IMR-90 (cell line): ENCODE measurements around the gene SFTPB. TPM values are rescaled to one million over a fixed set of nuclear protein-coding genes. Genes with fewer than 3 reads are reported as not detected.
A peak's percentile ranks its signal among the peaks of the same experiment; 100 is the strongest.

Experiments used
- ATAC-seq: fragments of 200-7000 bp; cut with Tn5 transposase; 2 replicates; pipeline ENCODE4 v1.9.1; 2020; ENCODE audit warnings: low read depth, mild to moderate bottlenecking, moderate library complexity
- BruUV-seq: library from RNA; stranded (reverse); fragments of 400-500 nt; replicated peaks from 2 replicates; lab custom pipeline; 2021; lab: Mats Ljungman, UMichigan
- CTCF ChIA-PET: fragments of 300-600 bp; formaldehyde crosslinking; extraction: SDS; loops from one replicate; lab custom pipeline; 2021; ENCODE audit warnings: antibody characterized with exemption; lab: Yijun Ruan, JAX
- POLR2A ChIA-PET: fragments of 300-600 bp; sonication (Branson Sonifier 250); formaldehyde crosslinking; loops from one replicate; lab custom pipeline; 2022; ENCODE audit warnings: antibody characterized with exemption; ENCODE audit not compliant: unreplicated experiment; lab: Charles Lee
- DNase-seq: peaks from one replicate; pipeline ENCODE4 v3.0.0; 2013
- H2AFZ ChIP-seq: replicated peaks from 2 replicates; pipeline ENCODE3; 2013; ENCODE audit warnings: low read length, mild to moderate bottlenecking; ENCODE audit not compliant: poor library complexity
- H2AK5ac ChIP-seq: 2 replicates; pipeline ENCODE4 v1.6.1; 2013; ENCODE audit warnings: low read depth, low read length, inconsistent platforms
- H2AK9ac ChIP-seq: replicated peaks from 2 replicates; pipeline ENCODE3; 2013; ENCODE audit warnings: mild to moderate bottlenecking, low read depth, low read length, moderate library complexity; ENCODE audit not compliant: poor library complexity
- H2BK120ac ChIP-seq: 2 replicates; pipeline ENCODE4 v1.6.1; 2013; ENCODE audit warnings: low read depth, low read length, inconsistent platforms
- H2BK15ac ChIP-seq: 3 replicates; pipeline ENCODE4 v1.6.1; 2013; ENCODE audit warnings: low read depth, low read length, inconsistent platforms
- H2BK20ac ChIP-seq: 2 replicates; pipeline ENCODE4 v1.6.1; 2013; ENCODE audit warnings: low read depth, mild to moderate bottlenecking, inconsistent platforms, low read length, moderate library complexity
- H2BK5ac ChIP-seq: 2 replicates; pipeline ENCODE4 v1.6.1; 2013; ENCODE audit warnings: mild to moderate bottlenecking, low read depth, low read length, inconsistent platforms; ENCODE audit not compliant: poor library complexity, severe bottlenecking
- H3K14ac ChIP-seq: replicated peaks from 2 replicates; pipeline ENCODE4 v1.6.1; 2013; ENCODE audit warnings: low read depth, low read length, inconsistent platforms
- H3K18ac ChIP-seq: 2 replicates; pipeline ENCODE4 v1.6.1; 2013; ENCODE audit warnings: low read depth, low read length, control low read depth
- H3K23ac ChIP-seq: 2 replicates; pipeline ENCODE4 v1.6.1; 2013; ENCODE audit warnings: low read depth, low read length, inconsistent platforms
- H3K27ac ChIP-seq: 2 replicates; pipeline ENCODE4 v1.5.1; 2013; ENCODE audit warnings: mild to moderate bottlenecking, control low read depth, low read length; ENCODE audit not compliant: insufficient read depth
- H3K27me3 ChIP-seq: 2 replicates; pipeline ENCODE4 v1.6.1; 2013; ENCODE audit warnings: low read length; ENCODE audit not compliant: control insufficient read depth, insufficient read depth
- H3K36me3 ChIP-seq: 2 replicates; pipeline ENCODE4 v1.6.1; 2013; ENCODE audit warnings: low read length, mixed read lengths; ENCODE audit not compliant: control insufficient read depth, insufficient read depth
- H3K4ac ChIP-seq: 2 replicates; pipeline ENCODE4 v1.6.1; 2013; ENCODE audit warnings: low read depth, low read length, inconsistent platforms
- H3K4me1 ChIP-seq: 2 replicates; pipeline ENCODE4 v1.6.1; 2013; ENCODE audit warnings: low read length, mixed read lengths; ENCODE audit not compliant: control insufficient read depth, insufficient read depth
- H3K4me2 ChIP-seq: 2 replicates; pipeline ENCODE4 v1.6.1; 2013; ENCODE audit warnings: low read depth, mild to moderate bottlenecking, control low read depth, low read length, moderate library complexity
- H3K4me3 ChIP-seq: 2 replicates; pipeline ENCODE4 v1.5.1; 2013; ENCODE audit warnings: low read depth, mild to moderate bottlenecking, control low read depth, low read length, moderate library complexity; ENCODE audit not compliant: insufficient read depth
- H3K56ac ChIP-seq: 2 replicates; pipeline ENCODE4 v1.6.1; 2013; ENCODE audit warnings: low read length, inconsistent platforms; ENCODE audit not compliant: insufficient read depth; ENCODE audit errors: extremely low read depth
- H3K79me1 ChIP-seq, 2 experiments: 2 replicates each; pipeline ENCODE4 v1.6.1; 2013; ENCODE audit warnings: low read length in 2 of 2, inconsistent platforms in 1 of 2, low read depth in 1 of 2
- H3K9ac ChIP-seq: 2 replicates; pipeline ENCODE4 v1.6.1; 2013; ENCODE audit warnings: low read depth, low read length, control low read depth
- H3K9me1 ChIP-seq: 2 replicates; pipeline ENCODE4 v1.6.1; 2013; ENCODE audit warnings: low read length, inconsistent platforms; ENCODE audit not compliant: insufficient read depth
- H3K9me3 ChIP-seq: 2 replicates; pipeline ENCODE4 v1.6.1; 2013; ENCODE audit warnings: low read length; ENCODE audit not compliant: control insufficient read depth, insufficient read depth
- H4K20me1 ChIP-seq: 2 replicates; pipeline ENCODE4 v1.6.1; 2013; ENCODE audit warnings: low read length, inconsistent platforms; ENCODE audit not compliant: insufficient read depth
- H4K5ac ChIP-seq: 2 replicates; pipeline ENCODE4 v1.6.1; 2013; ENCODE audit warnings: mild to moderate bottlenecking, low read depth, low read length, control low read depth
- H4K8ac ChIP-seq, 2 experiments: 2 replicates each; pipeline ENCODE4 v1.6.1; 2013; ENCODE audit warnings: low read depth in 2 of 2, low read length in 2 of 2, control low read depth in 1 of 2, inconsistent platforms in 1 of 2
- H4K91ac ChIP-seq: 2 replicates; pipeline ENCODE4 v1.6.1; 2013; ENCODE audit warnings: low read depth, low read length, inconsistent platforms; ENCODE audit not compliant: insufficient read depth
- BHLHE40 ChIP-seq: fragments of 150-350 bp; IDR thresholded peaks from 2 replicates; pipeline ENCODE4 v1.6.1; 2016; ENCODE audit warnings: mild to moderate bottlenecking, low read depth, low read length
- CEBPB ChIP-seq: IDR thresholded peaks from 2 replicates; pipeline ENCODE4 v1.6.1; 2012; ENCODE audit warnings: low read depth, low read length, improper control_type of control experiment
- CHD1 ChIP-seq: IDR thresholded peaks from 2 replicates; pipeline ENCODE4 v1.6.1; 2012; ENCODE audit warnings: low read depth, low read length, improper control_type of control experiment
- FOS ChIP-seq: fragments of 150-350 bp; IDR thresholded peaks from 2 replicates; pipeline ENCODE4 v1.6.1; 2016; ENCODE audit warnings: low read depth, low read length
- MAFK ChIP-seq: IDR thresholded peaks from 2 replicates; pipeline ENCODE4 v1.6.1; 2012; ENCODE audit warnings: low read depth, low read length, improper control_type of control experiment
- MAZ ChIP-seq: IDR thresholded peaks from 2 replicates; pipeline ENCODE4 v1.6.1; 2012; ENCODE audit warnings: low read depth, mild to moderate bottlenecking, low read length, improper control_type of control experiment, moderate library complexity, borderline replicate concordance
- MXI1 ChIP-seq: IDR thresholded peaks from 2 replicates; pipeline ENCODE4 v1.6.1; 2012; ENCODE audit warnings: low read depth, mild to moderate bottlenecking, low read length, moderate library complexity, borderline replicate concordance
- NFE2L2 ChIP-seq: fragments of 150-350 bp; IDR thresholded peaks from 2 replicates; pipeline ENCODE4 v1.6.1; 2016; ENCODE audit warnings: low read depth, mild to moderate bottlenecking, low read length
- POLR2A ChIP-seq: IDR thresholded peaks from 2 replicates; pipeline ENCODE4 v1.6.1; 2012; ENCODE audit warnings: mild to moderate bottlenecking, low read depth, low read length
- RAD21 ChIP-seq: IDR thresholded peaks from 2 replicates; pipeline ENCODE4 v1.6.1; 2012; ENCODE audit warnings: low read length, improper control_type of control experiment
- RCOR1 ChIP-seq: IDR thresholded peaks from 2 replicates; pipeline ENCODE4 v1.6.1; 2012; ENCODE audit warnings: mild to moderate bottlenecking, low read length, improper control_type of control experiment; ENCODE audit not compliant: insufficient replicate concordance
- RFX5 ChIP-seq: IDR thresholded peaks from 2 replicates; pipeline ENCODE4 v1.8.0; 2012; ENCODE audit warnings: low read depth, mild to moderate bottlenecking, low read length, moderate library complexity
- SMC3 ChIP-seq: fragments of 150-350 bp; IDR thresholded peaks from 2 replicates; pipeline ENCODE4 v1.6.1; 2016; ENCODE audit warnings: low read depth, mild to moderate bottlenecking, antibody characterized with exemption, low read length, moderate library complexity
- WGBS, 2 experiments: methylation state at CpG; one replicate each; pipeline versions ENCODE4 v1.1.5 to v1.1.7; 2013; ENCODE audit warnings: missing lambda C conversion rate in 2 of 2; ENCODE audit not compliant: insufficient read length in 1 of 2; ENCODE audit errors: extremely low coverage in 2 of 2; 5-methylcytosine and 5-hydroxymethylcytosine counted together
- dilution Hi-C: fragments of 300-500 bp; cut with HindIII; formaldehyde crosslinking; loops from one replicate; pipeline ENCODE4 v1.14.3; 2018; ENCODE audit warnings: low sequenced_read_pairs; ENCODE audit not compliant: unreplicated experiment
- in situ Hi-C: fragments of 300-500 bp; cut with MboI; formaldehyde crosslinking; loops from 3 replicates; pipeline ENCODE4 v1.14.3; 2019; ENCODE audit warnings: low sequenced_read_pairs, inconsistent platforms, mixed read lengths
- intact Hi-C: fragments of 100-400 bp; cut with micrococcal nuclease; formaldehyde crosslinking; loops from 2 replicates; pipeline ENCODE4 v1.10.0; 2022
- polyA plus RNA-seq, 3 experiments: library from polyadenylated mRNA; depleted of rRNA; stranded (reverse); fragments of >200 nt; gene quantifications; 2 replicates each; pipeline ENCODE4 v1.2.3, GENCODE V29; 2012; ENCODE audit warnings: low replicate concordance in 1 of 3
- total RNA-seq: library from RNA; depleted of rRNA; stranded (reverse); fragments of >200 nt; gene quantifications from 2 replicates; pipeline ENCODE4 v1.2.3, GENCODE V29; 2012
- TF ChIP-seq, protein P1 (sequence below): fragments of 150-350 bp; IDR thresholded peaks from 2 replicates; pipeline ENCODE4 v1.6.1; 2016; ENCODE audit warnings: low read depth, mild to moderate bottlenecking, low read length, moderate library complexity, borderline replicate concordance
- TF ChIP-seq, protein P2 (sequence below): conservative IDR thresholded peaks from 2 replicates; pipeline ENCODE4 v1.5.1; 2012; ENCODE audit warnings: mild to moderate bottlenecking, low read depth, low read length, improper control_type of control experiment
- TF ChIP-seq, protein P3 (sequence below): fragments of 150-350 bp; IDR thresholded peaks from 2 replicates; pipeline ENCODE4 v1.6.1; 2017; ENCODE audit warnings: mild to moderate bottlenecking, antibody characterized with exemption, low read length, low read depth

The SFTPB gene
- total and polyA plus RNA-seq, 2 of the 4 experiments (the other 2 are of a cell fraction): not detected

DNA sequence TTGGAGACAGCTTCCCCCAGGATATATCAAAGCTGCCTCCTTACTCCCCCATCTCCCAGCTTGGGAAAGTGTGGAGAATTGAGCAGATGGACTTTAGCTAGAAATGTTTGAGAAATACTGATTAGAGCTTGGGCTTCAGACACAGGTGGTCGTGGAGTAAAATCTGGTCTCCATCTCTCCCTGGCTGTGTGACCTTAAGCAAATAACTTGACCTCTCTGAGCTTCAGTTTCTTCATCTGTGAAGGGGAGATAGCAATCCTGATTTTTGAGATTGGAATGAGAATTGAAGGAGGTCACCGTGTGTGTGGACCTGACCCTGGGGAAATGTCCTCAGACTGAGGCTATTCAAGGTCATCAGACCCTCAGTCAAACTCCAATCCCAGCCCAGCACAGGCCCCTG lies 29.7 kb upstream of the SFTPB start:
- no CpG with 5 or more reads among the region's 2 CpGs for WGBS, 2 experiments
- Histone ChIP-seq H2BK5ac (no peak overlapping the region), H3K36me3 (no peaks in the 10 kb centered on the region), H4K20me1 (peaks cover 2% of the 10 kb centered on the region; the same call in 1 of the 2 replicates), H3K79me1 (no peaks in the 10 kb centered on the region), H2BK20ac (no peak overlapping the region), H3K4me2 (no peak overlapping the region), H2AK5ac (no peak overlapping the region; the same call in none of the 2 replicates), H4K8ac (no peak overlapping the region), H3K27me3 (peaks cover 6% of the 10 kb centered on the region; the same call in 1 of the 2 replicates), H3K18ac (no peak overlapping the region), H4K5ac (no peak overlapping the region), H3K4me1 (peaks cover 6% of the 10 kb centered on the region), H2AFZ (no peak overlapping the region), H3K4ac (0 out of 2 replicates have a peak overlapping the region, but pooled peaks have one; percentile 6), H2AK9ac (no peak overlapping the region), H2BK15ac (no peak overlapping the region), H3K4me3 (no peak overlapping the region), H3K56ac (no peak overlapping the region), H3K9ac (no peak overlapping the region), H3K14ac (no peak overlapping the region), H3K9me3 (no peaks in the 10 kb centered on the region), H3K27ac (no peak overlapping the region), H2BK120ac (no peak overlapping the region), H3K23ac (no peak overlapping the region), H4K91ac (no peak overlapping the region; the same call in 1 of the 2 replicates), H3K9me1 (no peaks in the 10 kb centered on the region)
- TF ChIP-seq, protein P1, sequence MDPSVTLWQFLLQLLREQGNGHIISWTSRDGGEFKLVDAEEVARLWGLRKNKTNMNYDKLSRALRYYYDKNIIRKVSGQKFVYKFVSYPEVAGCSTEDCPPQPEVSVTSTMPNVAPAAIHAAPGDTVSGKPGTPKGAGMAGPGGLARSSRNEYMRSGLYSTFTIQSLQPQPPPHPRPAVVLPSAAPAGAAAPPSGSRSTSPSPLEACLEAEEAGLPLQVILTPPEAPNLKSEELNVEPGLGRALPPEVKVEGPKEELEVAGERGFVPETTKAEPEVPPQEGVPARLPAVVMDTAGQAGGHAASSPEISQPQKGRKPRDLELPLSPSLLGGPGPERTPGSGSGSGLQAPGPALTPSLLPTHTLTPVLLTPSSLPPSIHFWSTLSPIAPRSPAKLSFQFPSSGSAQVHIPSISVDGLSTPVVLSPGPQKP: no peak
- TF ChIP-seq NFE2L2 (no peak), CHD1 (no peak), RCOR1 (no peak), CEBPB (no peak), POLR2A (no peak), RAD21 (no peak), SMC3 (no peak), MXI1 (no peak), FOS (no peak), MAZ (no peak), RFX5 (no peak), MAFK (no peak), BHLHE40 (no peak)
- TF ChIP-seq, protein P2, sequence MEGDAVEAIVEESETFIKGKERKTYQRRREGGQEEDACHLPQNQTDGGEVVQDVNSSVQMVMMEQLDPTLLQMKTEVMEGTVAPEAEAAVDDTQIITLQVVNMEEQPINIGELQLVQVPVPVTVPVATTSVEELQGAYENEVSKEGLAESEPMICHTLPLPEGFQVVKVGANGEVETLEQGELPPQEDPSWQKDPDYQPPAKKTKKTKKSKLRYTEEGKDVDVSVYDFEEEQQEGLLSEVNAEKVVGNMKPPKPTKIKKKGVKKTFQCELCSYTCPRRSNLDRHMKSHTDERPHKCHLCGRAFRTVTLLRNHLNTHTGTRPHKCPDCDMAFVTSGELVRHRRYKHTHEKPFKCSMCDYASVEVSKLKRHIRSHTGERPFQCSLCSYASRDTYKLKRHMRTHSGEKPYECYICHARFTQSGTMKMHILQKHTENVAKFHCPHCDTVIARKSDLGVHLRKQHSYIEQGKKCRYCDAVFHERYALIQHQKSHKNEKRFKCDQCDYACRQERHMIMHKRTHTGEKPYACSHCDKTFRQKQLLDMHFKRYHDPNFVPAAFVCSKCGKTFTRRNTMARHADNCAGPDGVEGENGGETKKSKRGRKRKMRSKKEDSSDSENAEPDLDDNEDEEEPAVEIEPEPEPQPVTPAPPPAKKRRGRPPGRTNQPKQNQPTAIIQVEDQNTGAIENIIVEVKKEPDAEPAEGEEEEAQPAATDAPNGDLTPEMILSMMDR: no peak
- TF ChIP-seq, protein P3, sequence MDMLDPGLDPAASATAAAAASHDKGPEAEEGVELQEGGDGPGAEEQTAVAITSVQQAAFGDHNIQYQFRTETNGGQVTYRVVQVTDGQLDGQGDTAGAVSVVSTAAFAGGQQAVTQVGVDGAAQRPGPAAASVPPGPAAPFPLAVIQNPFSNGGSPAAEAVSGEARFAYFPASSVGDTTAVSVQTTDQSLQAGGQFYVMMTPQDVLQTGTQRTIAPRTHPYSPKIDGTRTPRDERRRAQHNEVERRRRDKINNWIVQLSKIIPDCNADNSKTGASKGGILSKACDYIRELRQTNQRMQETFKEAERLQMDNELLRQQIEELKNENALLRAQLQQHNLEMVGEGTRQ: no peak
- ATAC-seq (no peak), DNase-seq (no peak)
- dilution Hi-C loops (no loop called here), intact Hi-C loops (no loop called here), in situ Hi-C loops (no loop called here)
- no TSS peak for BruUV-seq
- CTCF ChIA-PET: no interaction called here
- POLR2A ChIA-PET: no interaction called here
